AG09309 (cell line): ENCODE results near the gene ANXA1.

ENCODE experiments used
- DNase-seq: peaks from one replicate; pipeline ENCODE4 v3.0.0-alpha.2; 2010; ENCODE audit warnings: low read depth
- H3K4me3 ChIP-seq: 2 replicates; pipeline ENCODE4 v1.5.1; 2011; ENCODE audit warnings: mild to moderate bottlenecking, low read depth, low read length, moderate library complexity; ENCODE audit not compliant: control insufficient read depth
- CTCF ChIP-seq: IDR thresholded peaks from 2 replicates; pipeline ENCODE4 v1.5.1; 2011; ENCODE audit warnings: mild to moderate bottlenecking, low read depth, low read length, inconsistent platforms; ENCODE audit not compliant: insufficient read depth, control insufficient read depth; ENCODE audit errors: missing control alignments

Gene ANXA1

GRCh38 chr9:73199448-73199847 is 47.8 kb downstream of the ANXA1 start:
- no peak for TF ChIP-seq CTCF
- H3K4me3 ChIP-seq = no peak overlapping the region
- no peak for DNase-seq

- H3K4me3 ChIP-seq = no peak overlapping the region
- no peak for DNase-seq
- peak; percentile 23 for TF ChIP-seq CTCF
These were observed 48.2 kb downstream of the ANXA1 start for GRCh38 chr9:73199886-73200285.

GRCh38 chr9:73200694-73201452 is 49.2 kb downstream of the ANXA1 start:
- TF ChIP-seq CTCF = peak; percentile 48
- no peak for DNase-seq

GRCh38 chr9:73202980-73203379 is 51.3 kb downstream of the ANXA1 start:
- TF ChIP-seq CTCF = no peak
- H3K4me3 ChIP-seq = no peak overlapping the region
- no peak for DNase-seq

More at GRCh38 chr9:73200694-73201452, 49.2 kb downstream of the ANXA1 start:
- no peak overlapping the region for H3K4me3 ChIP-seq

- TF ChIP-seq CTCF = no peak
- no peak overlapping the region for H3K4me3 ChIP-seq
- DNase-seq = no peak
These were observed 53.3 kb downstream of the ANXA1 start for GRCh38 chr9:73204936-73205335.

GRCh38 chr9:73206851-73207250 is 55.2 kb downstream of the ANXA1 start:
- no peak for DNase-seq
- TF ChIP-seq CTCF = no peak
- H3K4me3 ChIP-seq = no peak overlapping the region
